GM12892 (cell line): Measurements from ENCODE around the gene CD300LG.

ENCODE experiments used
- POLR2A ChIP-seq: IDR thresholded peaks from 2 replicates; pipeline ENCODE4 v1.6.1; 2011; ENCODE audit warnings: low read depth, low read length, control low read depth
- POLR2AphosphoS5 ChIP-seq: IDR thresholded peaks from 2 replicates; pipeline ENCODE4 v1.6.1; 2011; ENCODE audit warnings: low read depth, low read length, control low read depth
- TAF1 ChIP-seq: IDR thresholded peaks from 2 replicates; pipeline ENCODE4 v1.6.1; 2011; ENCODE audit warnings: low read depth, mild to moderate bottlenecking, control low read depth, low read length, borderline replicate concordance

GRCh38 chr17:43897831-43898230 lies 50.9 kb downstream of the CD300LG start:
- no peak for TF ChIP-seq POLR2A
- TF ChIP-seq POLR2AphosphoS5, result no peak
- no peak for TF ChIP-seq TAF1
